ENCODE data around the gene DCAF11. TPM values are rescaled to one million over a fixed set of nuclear protein-coding genes. Genes with fewer than 3 reads are reported as not detected.

Gene DCAF11
- total RNA-seq, 1 donor: 47.9 TPM

DNA sequence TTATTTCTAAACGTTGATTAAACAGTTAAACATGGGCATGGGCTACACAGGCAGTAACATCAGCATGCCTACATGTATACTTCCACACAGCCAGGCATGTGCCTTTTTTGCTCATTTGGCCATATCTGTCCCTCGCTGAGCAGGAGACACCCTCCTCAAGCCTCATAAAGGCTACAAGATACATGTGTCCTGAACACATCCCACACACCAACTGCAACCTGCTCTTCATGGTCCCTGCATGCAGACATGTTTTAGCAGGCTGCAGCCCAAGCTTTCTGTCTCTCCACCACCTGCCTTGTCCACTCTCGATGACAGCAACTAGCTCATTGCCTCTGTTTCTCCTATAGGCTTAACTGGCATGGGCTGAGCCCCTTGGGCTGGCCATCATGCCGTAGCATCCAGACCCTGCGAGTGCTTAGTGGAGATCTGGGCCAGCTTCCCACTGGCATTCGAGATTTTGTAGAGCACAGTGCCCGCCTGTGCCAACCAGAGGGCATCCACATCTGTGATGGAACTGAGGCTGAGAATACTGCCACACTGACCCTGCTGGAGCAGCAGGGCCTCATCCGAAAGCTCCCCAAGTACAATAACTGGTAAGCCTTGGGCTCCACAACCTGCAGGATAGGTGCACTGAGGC lies 17.9 kb upstream of the DCAF11 start:
- TF ChIP-seq CTCF (IDR thresholded peaks at IDR 0.05; ENCODE audit: insufficient read depth, low read depth, low read length): no peak
- no peak overlapping the region for H3K4me3 ChIP-seq (ENCODE audit: low read depth, low read length)
- no peak for DNase-seq (ENCODE audit: low read depth)

- no peak for TF ChIP-seq CTCF (IDR thresholded peaks at IDR 0.05; ENCODE audit: insufficient read depth, low read depth, low read length)
- no peak for DNase-seq (ENCODE audit: low read depth)
- no peak overlapping the region for H3K4me3 ChIP-seq (ENCODE audit: low read depth, low read length)
Measured at GRCh38 chr14:24098229-24098926, 16.2 kb upstream of the DCAF11 start.

GRCh38 chr14:24098927-24099813 lies 15.4 kb upstream of the DCAF11 start:
- no peak for DNase-seq (ENCODE audit: low read depth)
- no peak for TF ChIP-seq CTCF (IDR thresholded peaks at IDR 0.05; ENCODE audit: insufficient read depth, low read depth, low read length)
- no peak overlapping the region for H3K4me3 ChIP-seq (ENCODE audit: low read depth, low read length)

DNA sequence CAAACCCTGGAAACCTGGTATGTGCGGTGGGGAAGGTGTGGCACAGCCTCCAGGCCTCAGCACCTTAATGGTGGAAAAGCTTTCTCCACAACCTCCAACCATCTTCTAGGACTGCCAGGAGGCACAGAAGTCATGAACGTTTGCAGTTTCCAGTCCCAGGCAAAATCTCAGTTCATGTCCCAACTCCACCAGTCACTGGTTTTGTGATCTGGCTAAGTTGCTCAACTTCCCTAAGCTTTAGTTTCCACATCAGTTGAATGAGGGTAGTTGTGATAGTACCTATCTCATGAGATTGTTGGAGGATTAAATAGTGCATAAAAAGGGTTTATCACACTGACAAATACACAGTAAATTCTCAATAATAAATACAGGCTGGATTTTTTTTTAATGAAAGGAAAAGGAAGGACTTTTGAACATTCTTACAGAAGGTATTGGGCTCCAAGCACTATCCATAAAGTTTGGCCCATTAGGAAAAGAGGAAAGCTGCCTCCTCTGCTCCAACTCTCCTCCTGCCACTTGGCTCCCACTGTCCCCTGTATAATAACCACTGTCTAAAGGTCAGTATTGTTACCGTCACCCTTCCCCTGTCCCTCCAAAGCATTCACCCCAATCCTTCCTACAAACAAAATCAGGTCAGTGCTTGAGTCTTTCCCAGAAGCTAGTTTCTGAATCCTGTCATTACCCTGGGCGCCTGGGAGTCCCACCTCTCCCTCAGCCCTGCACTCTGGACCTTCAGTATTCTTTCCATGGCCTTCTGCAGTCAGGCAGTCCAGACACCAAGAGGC lies 14.2 kb upstream of the DCAF11 start:
- TF ChIP-seq CTCF (IDR thresholded peaks at IDR 0.05; ENCODE audit: insufficient read depth, low read depth, low read length): no peak
- no peak for DNase-seq (ENCODE audit: low read depth)
- no peak overlapping the region for H3K4me3 ChIP-seq (ENCODE audit: low read depth, low read length)

GRCh38 chr14:24100982-24101494 lies 13.5 kb upstream of the DCAF11 start:
- DNase-seq (ENCODE audit: low read depth): no peak
- no peak overlapping the region for H3K4me3 ChIP-seq (ENCODE audit: low read depth, low read length)
- no peak for TF ChIP-seq CTCF (IDR thresholded peaks at IDR 0.05; ENCODE audit: insufficient read depth, low read depth, low read length)
